RWPE2 (cell line): Measurements from ENCODE around the gene PRR7.
"Not testable (repeated sequence)": the region's sequence is repeated elsewhere in the genome, so short reads cannot be mapped to it uniquely, and the experiment has no call there.

Source experiments
- ATAC-seq: fragments of 200-7000 bp; cut with Tn5 transposase; 3 replicates; pipeline ENCODE4 v1.9.1; 2021; ENCODE audit warnings: low read depth
- DNase-seq: peaks from one replicate; pipeline ENCODE4 v3.0.0-alpha.2; 2020; ENCODE audit warnings: low spot score
- H3K27ac ChIP-seq: fragments of 450-650 bp; 2 replicates; pipeline ENCODE4 v1.5.1; 2017; ENCODE audit warnings: mild to moderate bottlenecking; ENCODE audit not compliant: poor library complexity, severe bottlenecking
- H3K27me3 ChIP-seq: fragments of 250-450 bp; sonication (Bioruptor Pico); 2 replicates; pipeline ENCODE4 v1.5.1; 2021; ENCODE audit warnings: mild to moderate bottlenecking, moderate library complexity; ENCODE audit not compliant: insufficient read depth, poor library complexity, severe bottlenecking
- H3K36me3 ChIP-seq: fragments of 250-450 bp; sonication (Bioruptor Pico); 2 replicates; pipeline ENCODE4 v1.5.1; 2020; ENCODE audit warnings: low read depth, mild to moderate bottlenecking, moderate library complexity
- H3K4me1 ChIP-seq: fragments of 250-450 bp; sonication (Bioruptor Pico); 2 replicates; pipeline ENCODE4 v1.5.1; 2021; ENCODE audit warnings: mild to moderate bottlenecking, moderate library complexity; ENCODE audit not compliant: insufficient read depth, poor library complexity, severe bottlenecking
- H3K4me3 ChIP-seq: fragments of 250-450 bp; sonication (Bioruptor Pico); 2 replicates; pipeline ENCODE4 v1.5.1; 2021; ENCODE audit warnings: mild to moderate bottlenecking, moderate library complexity; ENCODE audit not compliant: severe bottlenecking
- H3K9me3 ChIP-seq: fragments of 250-450 bp; sonication (Bioruptor Pico); 2 replicates; pipeline ENCODE4 v1.5.1; 2021; ENCODE audit warnings: mild to moderate bottlenecking, moderate library complexity; ENCODE audit not compliant: severe bottlenecking
- CTCF ChIP-seq: fragments of 450-650 bp; IDR thresholded peaks from one replicate; pipeline ENCODE4 v1.5.1; 2017; ENCODE audit warnings: mild to moderate bottlenecking, moderate library complexity; ENCODE audit not compliant: poor library complexity, severe bottlenecking

Gene PRR7

GRCh38 chr5:177419046-177419445 is 27.6 kb upstream of the PRR7 start:
- no peaks in the 10 kb centered on the region for H3K27me3 ChIP-seq
- no peaks in the 10 kb centered on the region for H3K36me3 ChIP-seq
- DNase-seq (no peak), ATAC-seq (peak; percentile 40; the same call in 2 of the 3 replicates)
- no peaks in the 10 kb centered on the region for H3K9me3 ChIP-seq
- no peaks in the 10 kb centered on the region for H3K4me1 ChIP-seq
- no peak overlapping the region for H3K4me3 ChIP-seq
- no peak for TF ChIP-seq CTCF
- H3K27ac ChIP-seq = no peak overlapping the region

- H3K9me3 ChIP-seq = not testable (repeated sequence)
These were observed 26.1 kb upstream of the PRR7 start for GRCh38 chr5:177420472-177420871.

DNA sequence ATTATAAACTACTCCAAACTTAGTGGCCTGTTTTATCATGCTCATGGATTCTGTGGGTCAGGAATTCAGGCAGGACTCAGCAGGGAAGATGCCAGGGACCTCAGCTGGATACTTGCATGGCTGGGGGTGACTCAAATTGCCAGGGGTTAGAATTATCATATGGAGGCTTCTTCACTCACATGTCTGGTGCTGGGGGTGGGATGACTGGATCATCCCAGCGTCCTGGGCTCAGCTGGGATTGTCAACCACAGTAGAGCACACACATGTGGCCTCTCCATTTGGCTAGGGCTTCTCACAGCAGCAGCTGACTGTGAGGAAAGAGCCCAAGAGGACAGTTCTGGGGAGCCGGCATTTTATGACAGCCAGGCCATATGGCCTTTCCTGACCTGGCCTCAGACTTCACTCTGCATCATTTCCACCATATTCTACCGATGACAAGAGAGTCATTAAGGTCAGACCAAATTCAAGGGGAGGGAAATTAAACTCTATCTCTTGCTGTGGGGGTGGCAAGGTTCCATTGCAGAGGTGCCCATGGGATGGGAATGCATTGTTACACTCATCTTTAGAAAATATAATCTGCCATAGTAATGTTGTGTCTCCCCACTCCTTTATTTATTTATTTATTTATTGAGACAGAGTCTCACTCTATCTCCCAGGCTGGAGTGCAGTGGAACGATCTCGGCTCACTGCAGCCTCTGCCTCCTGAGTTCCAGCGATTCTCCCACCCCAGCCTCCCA is 25.4 kb upstream of the PRR7 start:
- Histone ChIP-seq H3K9me3 (no peaks in the 10 kb centered on the region), H3K27ac (no peak overlapping the region), H3K27me3 (no peaks in the 10 kb centered on the region), H3K4me3 (no peak overlapping the region), H3K36me3 (no peaks in the 10 kb centered on the region), H3K4me1 (peaks cover 3% of the 10 kb centered on the region)
- TF ChIP-seq CTCF = no peak
- DNase-seq (no peak), ATAC-seq (no peak)

More at GRCh38 chr5:177420472-177420871, 26.1 kb upstream of the PRR7 start:
- not testable (repeated sequence) for DNase-seq, ATAC-seq, H3K27ac ChIP-seq, H3K4me3 ChIP-seq, H3K27me3 ChIP-seq, H3K4me1 ChIP-seq, H3K36me3 ChIP-seq

DNA sequence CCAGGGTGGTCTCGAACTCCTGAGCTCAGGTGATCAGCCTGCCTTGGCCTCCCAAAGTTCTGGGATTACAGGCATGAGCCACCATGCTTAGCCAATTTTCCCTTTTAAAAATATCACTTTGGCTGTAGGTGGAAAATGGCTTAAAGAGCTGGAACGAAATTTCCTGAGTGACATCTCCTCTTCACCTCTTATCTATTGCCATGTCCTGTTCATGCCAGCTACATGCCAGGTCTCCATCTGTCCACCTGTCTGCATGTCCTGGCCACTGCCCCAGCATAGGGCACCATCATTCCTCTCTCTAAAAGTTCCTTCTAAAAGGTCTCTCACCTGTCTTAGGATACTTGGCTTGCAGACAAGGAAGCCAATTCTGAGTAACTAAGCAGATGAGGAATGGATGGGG is 22.9 kb upstream of the PRR7 start:
- DNase-seq = no peak
- ATAC-seq = no peak
- H3K36me3 ChIP-seq = no peaks in the 10 kb centered on the region
- no peaks in the 10 kb centered on the region for H3K27me3 ChIP-seq
- peaks cover 3% of the 10 kb centered on the region for H3K4me1 ChIP-seq
- no peak for TF ChIP-seq CTCF
- no peak overlapping the region for H3K27ac ChIP-seq
- H3K9me3 ChIP-seq = no peaks in the 10 kb centered on the region
- H3K4me3 ChIP-seq = no peak overlapping the region

DNA sequence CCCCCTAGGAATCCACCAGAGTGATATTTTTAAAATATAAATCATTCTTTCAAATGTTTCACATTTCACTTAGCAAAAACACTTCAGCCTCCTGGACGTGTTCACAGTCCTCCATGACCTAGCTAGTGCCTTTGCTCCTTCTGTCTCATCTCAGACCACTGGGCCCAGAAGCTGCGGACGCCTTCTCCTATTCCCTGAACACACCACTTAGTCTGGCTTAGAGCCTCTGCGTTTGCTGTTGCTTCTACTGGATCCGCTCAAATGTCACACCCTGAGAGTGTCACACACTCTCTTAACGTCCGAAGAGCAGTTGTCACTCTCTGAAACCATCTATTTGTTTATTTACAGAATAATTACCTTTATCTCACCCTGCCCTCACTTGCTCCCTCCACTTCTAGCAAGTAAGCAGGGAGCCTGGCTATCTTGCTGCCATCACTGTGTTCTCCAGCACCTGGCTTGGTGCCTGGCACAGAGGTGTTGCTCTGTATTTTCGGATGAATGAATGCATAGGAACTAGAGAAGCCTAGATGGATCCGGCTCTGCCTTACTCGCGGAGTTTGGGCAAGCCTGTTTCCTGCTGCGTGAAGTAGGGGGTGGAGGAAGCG is 21.3 kb upstream of the PRR7 start:
- ATAC-seq (no peak), DNase-seq (no peak)
- no peaks in the 10 kb centered on the region for H3K27me3 ChIP-seq
- H3K4me1 ChIP-seq = peaks cover 3% of the 10 kb centered on the region
- no peaks in the 10 kb centered on the region for H3K36me3 ChIP-seq
- H3K27ac ChIP-seq = peak overlapping the region; percentile 52
- H3K4me3 ChIP-seq = peak overlapping the region; percentile 45
- TF ChIP-seq CTCF = no peak
- H3K9me3 ChIP-seq = no peaks in the 10 kb centered on the region
